Ovary (tissue), 9 donors: ENCODE results near the gene NEMP1. TPM values are rescaled to one million over a fixed set of nuclear protein-coding genes. Genes with fewer than 3 reads are reported as not detected.
"Not testable (repeated sequence)": the region's sequence is repeated elsewhere in the genome, so short reads cannot be mapped to it uniquely, and the experiment has no call there.

Source experiments
- DNase-seq, 5 donors: peaks; one replicate each; pipeline ENCODE4 v3.0.0-alpha.2; 2019 to 2020
- H3K27ac ChIP-seq, 2 donors: fragments of 200-600 bp; one replicate each; pipeline versions ENCODE4 v1.5.1 to v1.8.0; 2019 to 2022
- H3K27me3 ChIP-seq: fragments of 200-600 bp; one replicate; pipeline ENCODE4 v1.8.0; 2022
- H3K36me3 ChIP-seq: fragments of 200-600 bp; sonication (generic); one replicate; pipeline ENCODE4 v1.5.1; 2019
- H3K4me1 ChIP-seq: one replicate; pipeline ENCODE4 v1.8.1; 2013; ENCODE audit warnings: mild to moderate bottlenecking, moderate library complexity; ENCODE audit not compliant: insufficient read depth
- H3K4me3 ChIP-seq: fragments of 200-600 bp; sonication (generic); one replicate; pipeline ENCODE4 v1.5.1; 2017
- H3K9me3 ChIP-seq, 2 donors: fragments of 200-600 bp in 1 of 2; sonication (generic) in 1 of 2; one replicate each; pipeline versions ENCODE4 v1.5.1 to v1.8.1; 2013 to 2019; ENCODE audit warnings: mild to moderate bottlenecking in 1 of 2, moderate library complexity in 1 of 2
- CTCF ChIP-seq, 3 donors: fragments of 450-650 bp in 2 of 3; fragments of 200-600 bp in 1 of 3; IDR thresholded peaks; one replicate each; pipeline versions ENCODE4 v1.5.1 to v1.8.0; 2016 to 2022; ENCODE audit warnings: antibody characterized with exemption in 3 of 3, mild to moderate bottlenecking in 1 of 3
- EP300 ChIP-seq: sonication (generic); formaldehyde crosslinking; IDR thresholded peaks from one replicate; pipeline ENCODE4 v1.6.1; 2017; ENCODE audit warnings: antibody characterized with exemption
- POLR2A ChIP-seq: fragments of 450-650 bp; IDR thresholded peaks from one replicate; pipeline ENCODE4 v1.6.1; 2017; ENCODE audit warnings: antibody characterized with exemption, mild to moderate bottlenecking, moderate library complexity
- WGBS, 3 donors: extraction: QIAGEN DNeasy Blood & Tissue Kit in 1 of 3; methylation state at CpG; one replicate each; pipeline versions ENCODE4 v1.1.5 to v1.1.7; 2013 to 2017; 5-methylcytosine and 5-hydroxymethylcytosine counted together
- intact Hi-C, 4 donors: fragments of 100-400 bp; cut with DNase I; formaldehyde crosslinking; loops; one replicate each; pipeline versions ENCODE4 v1.11.0 to v1.15.1; 2022 to 2023
- polyA plus RNA-seq, 2 donors: library from polyadenylated mRNA; stranded (reverse); fragments of 200-250 nt in 1 of 2; fragments of 350-450 nt in 1 of 2; fragmentation: Illumina TruSeq in 1 of 2; extraction: RNeasy Lipid Tissue Mini Kit (QIAGEN cat#74804) in 1 of 2; gene quantifications; one replicate each; pipeline ENCODE4 v1.2.3, GENCODE V29; 2013 to 2014
- total RNA-seq, 7 donors: library from RNA; depleted of rRNA in 2 of 7; stranded (reverse); fragments of >200 nt in 2 of 7; fragmentation: NEBNext Ultra II Directional in 3 of 7; extraction: Animal tissue kit (Norgen Biotek cat#: 25700) in 3 of 7; gene quantifications; one replicate each; pipeline versions ENCODE4 v1.1.0 to v1.2.4, GENCODE V29; 2016 to 2023
- donor health status: DM: no; HTN: no; CAD: no; lungs with moderate emphysema.
- donor health status: DM: no; HTN: no; CAD: no.
- donor health status: Bipolar disorder and iron deficiency.
- donor health status: DM: yes; HTN: yes; CAD: no.
- donor health status: DM: no; HTN: no; CAD: no.
- donor health status: DM: yes; HTN: yes; CAD: no.

The NEMP1 gene
- total and polyA plus RNA-seq, 9 donors, result 5.8 to 14.9 (median 10.8) TPM

- no peak for TF ChIP-seq EP300
- Histone ChIP-seq H3K4me1 (no peaks in the 10 kb centered on the region), H3K4me3 (no peak overlapping the region), H3K36me3 (no peaks in the 10 kb centered on the region), H3K27ac (no peak overlapping the region), H3K9me3 (no peaks in the 10 kb centered on the region), H3K27me3 (no peaks in the 10 kb centered on the region)
- intact Hi-C loops, result no loop called here
- DNase-seq, result no peak
- 60 to 69% (median 66%) methylated on average over 5 of the region's 5 CpGs for WGBS, 3 donors
These were observed 14.5 kb downstream of the NEMP1 start for GRCh38 chr12:57063991-57064685.

GRCh38 chr12:57058454-57058853 is 20.1 kb downstream of the NEMP1 start:
- DNase-seq, result no peak
- H3K27ac ChIP-seq, result no peak overlapping the region
- TF ChIP-seq POLR2A (no peak), CTCF (IDR thresholded peaks at IDR 0.05) (no peak), EP300 (no peak)
- H3K4me1 ChIP-seq, result no peaks in the 10 kb centered on the region
- no peaks in the 10 kb centered on the region for H3K36me3 ChIP-seq
- WGBS, 3 donors, result 89 to 95% (median 92%) methylated on average over 1 of the region's 1 CpG
- H3K9me3 ChIP-seq, result no peaks in the 10 kb centered on the region
- H3K27me3 ChIP-seq, result no peaks in the 10 kb centered on the region
- intact Hi-C loops, result no loop called here
- H3K4me3 ChIP-seq, result no peak overlapping the region

- DNase-seq, result no peak
- TF ChIP-seq CTCF (IDR thresholded peaks at IDR 0.05) (no peak), EP300 (no peak), POLR2A (no peak)
- Histone ChIP-seq H3K36me3 (no peaks in the 10 kb centered on the region), H3K4me3 (no peak overlapping the region), H3K9me3 (no peaks in the 10 kb centered on the region), H3K27ac (no peak overlapping the region), H3K4me1 (no peaks in the 10 kb centered on the region), H3K27me3 (no peaks in the 10 kb centered on the region)
- intact Hi-C loops, result no loop called here
- WGBS, 3 donors, result 76 to 90% (median 84%) methylated on average over 6 of the region's 6 CpGs
These were observed 21.4 kb downstream of the NEMP1 start for GRCh38 chr12:57057067-57057751.

GRCh38 chr12:57055824-57056223 is 22.8 kb downstream of the NEMP1 start:
- no peak for DNase-seq
- intact Hi-C loops, result no loop called here

GRCh38 chr12:57053901-57054300 is 24.7 kb downstream of the NEMP1 start:
- H3K4me3 ChIP-seq, H3K36me3 ChIP-seq, H3K27me3 ChIP-seq, H3K4me1 ChIP-seq, H3K27ac ChIP-seq, intact Hi-C loops, H3K9me3 ChIP-seq, DNase-seq: not testable (repeated sequence)
- 93 to 98% (median 97%) methylated on average over 4 of the region's 4 CpGs for WGBS, 3 donors

More at GRCh38 chr12:57055824-57056223, 22.8 kb downstream of the NEMP1 start:
- Histone ChIP-seq H3K4me3 (no peak overlapping the region), H3K27ac (no peak overlapping the region), H3K9me3 (no peaks in the 10 kb centered on the region), H3K4me1 (no peaks in the 10 kb centered on the region), H3K27me3 (no peaks in the 10 kb centered on the region), H3K36me3 (no peaks in the 10 kb centered on the region)
- TF ChIP-seq CTCF (IDR thresholded peaks at IDR 0.05), result no peak
- no peak for TF ChIP-seq POLR2A
- TF ChIP-seq EP300, result no peak
- 50 to 75% (median 61%) methylated on average over 3 of the region's 3 CpGs for WGBS, 3 donors

- H3K27me3 ChIP-seq, DNase-seq, H3K9me3 ChIP-seq, H3K27ac ChIP-seq, H3K4me3 ChIP-seq, intact Hi-C loops, H3K36me3 ChIP-seq, H3K4me1 ChIP-seq: not testable (repeated sequence)
- WGBS, 3 donors, result 90 to 98% (median 95%) methylated on average over 4 of the region's 4 CpGs
These were observed 25.4 kb downstream of the NEMP1 start for GRCh38 chr12:57053146-57053545.
